ENCODE measurements around the gene ABLIM1. TPM values are rescaled to one million over a fixed set of nuclear protein-coding genes. Genes with fewer than 3 reads are reported as not detected.

The ABLIM1 gene
- total RNA-seq, 4 donors from 2014 or later, result 185 to 345 (median 304) TPM

DNA sequence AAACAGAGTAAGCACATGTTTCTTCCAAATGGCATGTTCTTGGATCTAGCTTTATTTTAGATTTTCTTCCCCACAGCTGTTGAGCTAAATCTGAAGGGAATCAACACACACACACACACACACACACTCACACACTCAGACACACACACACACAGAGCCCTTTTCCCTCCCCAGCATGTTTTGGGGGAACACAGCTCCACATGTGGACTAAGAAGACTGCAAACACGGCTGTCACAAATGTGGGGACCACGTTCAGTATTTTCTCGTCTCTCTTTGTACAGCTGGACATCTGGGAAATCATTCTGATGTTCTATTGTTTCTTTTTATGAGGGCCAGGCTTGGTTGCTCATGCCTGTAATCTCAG is 116.3 kb downstream of the ABLIM1 start:
- 67 to 85% methylated on average over 1 to 3 of the region's 3 CpGs for WGBS, 2 donors
- TF ChIP-seq, protein P1, sequence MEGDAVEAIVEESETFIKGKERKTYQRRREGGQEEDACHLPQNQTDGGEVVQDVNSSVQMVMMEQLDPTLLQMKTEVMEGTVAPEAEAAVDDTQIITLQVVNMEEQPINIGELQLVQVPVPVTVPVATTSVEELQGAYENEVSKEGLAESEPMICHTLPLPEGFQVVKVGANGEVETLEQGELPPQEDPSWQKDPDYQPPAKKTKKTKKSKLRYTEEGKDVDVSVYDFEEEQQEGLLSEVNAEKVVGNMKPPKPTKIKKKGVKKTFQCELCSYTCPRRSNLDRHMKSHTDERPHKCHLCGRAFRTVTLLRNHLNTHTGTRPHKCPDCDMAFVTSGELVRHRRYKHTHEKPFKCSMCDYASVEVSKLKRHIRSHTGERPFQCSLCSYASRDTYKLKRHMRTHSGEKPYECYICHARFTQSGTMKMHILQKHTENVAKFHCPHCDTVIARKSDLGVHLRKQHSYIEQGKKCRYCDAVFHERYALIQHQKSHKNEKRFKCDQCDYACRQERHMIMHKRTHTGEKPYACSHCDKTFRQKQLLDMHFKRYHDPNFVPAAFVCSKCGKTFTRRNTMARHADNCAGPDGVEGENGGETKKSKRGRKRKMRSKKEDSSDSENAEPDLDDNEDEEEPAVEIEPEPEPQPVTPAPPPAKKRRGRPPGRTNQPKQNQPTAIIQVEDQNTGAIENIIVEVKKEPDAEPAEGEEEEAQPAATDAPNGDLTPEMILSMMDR (IDR thresholded peaks at IDR 0.05), result no peak
- TF ChIP-seq POLR2A (IDR thresholded peaks at IDR 0.05), result no peak
- intact Hi-C loops (cut with DNase I), result loop anchor here (10.0 kb wide), 1 partner anchor 227 kb away; no protein-coding TSS in a partner anchor
- no peaks in the 10 kb centered on the region for H3K27me3 ChIP-seq
- no peak for DNase-seq
- peaks cover 0 to 31% (median 0%) of the 10 kb centered on the region in 3 donors for H3K36me3 ChIP-seq
- H3K4me3 ChIP-seq, result no peak overlapping the region
- no peaks in the 10 kb centered on the region for H3K9me3 ChIP-seq
- peak overlapping the region; percentile 78 to 90 (median 86) for H3K27ac ChIP-seq
- H3K4me1 ChIP-seq, result peaks cover 47 to 96% (median 49%) of the 10 kb centered on the region in 3 donors

DNA sequence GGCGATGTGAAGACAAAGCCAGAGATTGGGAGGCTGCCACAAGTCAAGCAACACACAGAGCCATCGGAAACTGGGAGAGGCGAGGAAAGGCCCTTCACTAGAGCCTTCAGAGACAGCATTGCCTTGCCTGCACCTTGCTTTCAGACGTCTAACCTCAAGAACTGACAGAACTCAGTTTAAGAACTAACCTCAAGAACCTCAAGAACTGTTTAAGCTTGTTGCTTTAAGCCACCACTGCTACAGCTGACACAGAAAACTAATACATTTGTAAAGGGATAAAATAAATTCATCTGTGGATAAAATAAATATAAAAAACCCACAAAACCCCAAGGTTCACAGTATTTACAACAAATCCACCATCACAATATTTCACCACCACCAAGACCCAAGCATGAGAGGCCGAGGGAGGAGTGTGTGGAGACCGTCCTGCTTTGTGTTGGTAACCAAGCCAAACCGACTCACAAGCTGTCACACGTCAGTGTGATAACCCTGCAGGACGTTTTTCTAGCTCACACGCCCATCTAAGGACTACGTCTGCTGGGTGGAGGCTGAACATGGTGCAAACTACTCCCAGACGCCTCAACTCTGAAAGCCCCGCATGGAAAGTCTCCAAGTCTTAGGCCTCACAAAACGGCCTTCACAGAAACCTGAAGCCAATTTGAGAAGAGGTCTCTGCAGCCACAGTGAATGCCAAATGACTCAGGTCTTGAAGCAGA is 116.8 kb downstream of the ABLIM1 start:
- WGBS, 2 donors, result 38 to 40% methylated on average over 9 to 13 of the region's 14 CpGs
- DNase-seq, result no peak
- Histone ChIP-seq H3K27me3 (no peaks in the 10 kb centered on the region), H3K4me1 (peaks cover 47 to 90% (median 49%) of the 10 kb centered on the region in 3 donors), H3K36me3 (peaks cover 0 to 25% (median 0%) of the 10 kb centered on the region in 3 donors), H3K27ac (peak overlapping the region; percentile 78 to 90 (median 86)), H3K4me3 (no peak overlapping the region), H3K9me3 (no peaks in the 10 kb centered on the region)
- TF ChIP-seq POLR2A (IDR thresholded peaks at IDR 0.05), result no peak
- TF ChIP-seq, protein P1 (IDR thresholded peaks at IDR 0.05), result no peak
- intact Hi-C loops (cut with DNase I), result loop anchor here (10.0 kb wide), 1 partner anchor 226 kb away; no protein-coding TSS in a partner anchor

DNA sequence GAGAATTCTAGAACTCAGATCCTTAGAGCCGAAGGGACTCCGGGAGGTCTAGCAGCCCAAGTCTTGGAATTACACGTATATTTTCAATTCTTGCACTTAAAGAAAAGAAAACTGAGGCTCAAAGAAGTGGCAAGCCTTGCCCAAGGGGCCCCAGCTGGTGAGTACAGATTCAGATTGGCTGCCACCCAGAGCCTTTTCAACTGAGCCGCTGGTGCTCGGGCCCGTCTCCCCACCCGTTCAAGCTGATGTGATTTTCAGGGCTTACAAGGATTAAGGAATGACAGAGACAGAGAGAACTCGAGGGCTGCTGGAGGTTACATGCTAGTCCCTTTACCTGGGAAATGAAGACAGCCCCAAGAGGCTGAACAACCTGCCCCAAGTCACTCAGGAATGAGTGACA is 117.8 kb downstream of the ABLIM1 start:
- TF ChIP-seq, protein P1 (IDR thresholded peaks at IDR 0.05), result no peak
- TF ChIP-seq POLR2A (IDR thresholded peaks at IDR 0.05), result no peak
- peaks cover 0 to 21% (median 0%) of the 10 kb centered on the region in 3 donors for H3K36me3 ChIP-seq
- H3K9me3 ChIP-seq, result no peaks in the 10 kb centered on the region
- H3K27ac ChIP-seq, result peak overlapping the region; percentile 78 to 90 (median 86)
- WGBS, 2 donors, result 41% methylated on average over 3 to 8 of the region's 8 CpGs
- H3K4me3 ChIP-seq, result no peak overlapping the region
- intact Hi-C loops (cut with DNase I), result loop anchor here (10.0 kb wide), 1 partner anchor 225 kb away; no protein-coding TSS in a partner anchor
- peaks cover 41 to 80% (median 47%) of the 10 kb centered on the region in 3 donors for H3K4me1 ChIP-seq
- no peak for DNase-seq
- no peaks in the 10 kb centered on the region for H3K27me3 ChIP-seq

DNA sequence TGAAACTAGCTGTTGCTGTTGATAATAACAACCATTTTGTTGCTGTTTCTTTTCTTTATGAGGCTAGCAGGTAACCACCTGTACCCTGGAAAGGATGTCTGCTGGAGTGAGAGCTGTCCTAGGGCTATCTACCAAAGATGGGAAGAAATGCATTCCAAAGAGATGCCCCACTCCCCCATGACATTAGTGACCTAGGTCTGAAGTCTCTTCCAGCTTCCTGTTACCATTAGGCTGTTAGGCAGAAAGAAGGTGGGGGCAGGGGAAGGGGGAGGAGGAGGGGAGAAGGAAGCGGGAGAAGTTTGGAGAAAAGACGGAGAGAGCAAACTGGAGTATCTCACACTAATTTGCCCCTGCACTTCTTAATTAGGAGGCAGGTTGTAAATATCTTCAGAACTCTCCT is 118.5 kb downstream of the ABLIM1 start:
- H3K9me3 ChIP-seq, result no peaks in the 10 kb centered on the region
- H3K4me1 ChIP-seq, result peaks cover 38 to 80% (median 44%) of the 10 kb centered on the region in 3 donors
- H3K27me3 ChIP-seq, result no peaks in the 10 kb centered on the region
- DNase-seq, result no peak
- no peak overlapping the region for H3K4me3 ChIP-seq
- peaks cover 0 to 24% (median 0%) of the 10 kb centered on the region in 3 donors for H3K36me3 ChIP-seq
- WGBS, 2 donors, result 88 to 100% methylated on average over 2 of the region's 2 CpGs
- peak overlapping the region in 2 of 4 donors; percentile 87 to 90 for H3K27ac ChIP-seq
- TF ChIP-seq, protein P1 (IDR thresholded peaks at IDR 0.05), result no peak
- TF ChIP-seq POLR2A (IDR thresholded peaks at IDR 0.05), result no peak
- intact Hi-C loops (cut with DNase I), result loop anchor here (10.0 kb wide), 1 partner anchor 225 kb away; no protein-coding TSS in a partner anchor

DNA sequence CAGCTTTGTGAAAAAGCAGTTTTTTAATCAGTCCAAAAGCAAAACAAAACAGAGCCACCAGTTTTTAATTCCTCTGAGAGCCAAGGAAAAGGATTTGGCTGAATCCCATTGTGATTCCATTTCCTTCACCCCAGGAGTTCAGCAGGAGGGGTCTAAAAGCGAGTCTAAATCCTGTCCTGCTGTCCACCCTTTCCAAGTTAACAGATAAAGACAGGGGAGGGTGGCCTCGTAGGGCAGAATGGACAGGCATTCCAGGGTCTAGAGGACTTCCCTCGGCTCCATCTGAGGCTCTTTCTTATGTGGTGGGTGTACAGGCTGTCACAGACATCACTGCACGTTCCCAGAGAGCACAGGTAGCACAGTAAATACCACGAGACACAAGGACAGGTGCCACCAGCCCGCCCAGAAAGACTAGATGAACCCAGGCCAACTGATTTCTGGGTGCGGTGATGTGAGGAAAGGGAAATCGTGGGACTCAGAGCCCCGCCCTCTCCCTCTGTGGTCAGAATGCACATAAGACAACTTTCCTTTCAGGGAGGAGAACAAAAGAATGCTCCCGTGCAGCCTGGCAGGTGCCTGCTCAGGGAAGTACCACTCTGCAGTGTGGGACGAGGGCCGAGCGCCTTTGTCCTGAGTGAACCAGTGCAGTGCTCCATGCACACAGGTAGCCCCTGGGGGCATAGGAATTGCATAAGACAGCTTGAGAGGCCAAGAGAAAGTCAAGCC is 119.7 kb downstream of the ABLIM1 start:
- peak overlapping the region; percentile 56 to 90 (median 75) for H3K27ac ChIP-seq
- 26 to 50% methylated on average over 5 to 9 of the region's 13 CpGs for WGBS, 2 donors

More for the DNA sequence above, 119.7 kb downstream of the ABLIM1 start:
- Histone ChIP-seq H3K4me3 (no peak overlapping the region), H3K4me1 (peaks cover 30 to 68% (median 33%) of the 10 kb centered on the region in 3 donors), H3K36me3 (peaks cover 0 to 19% (median 0%) of the 10 kb centered on the region in 3 donors), H3K9me3 (no peaks in the 10 kb centered on the region), H3K27me3 (no peaks in the 10 kb centered on the region)
- TF ChIP-seq POLR2A (IDR thresholded peaks at IDR 0.05), result peak in 1 of 4 donors; percentile 59
- TF ChIP-seq, protein P1 (IDR thresholded peaks at IDR 0.05), result no peak
- no peak for DNase-seq
- intact Hi-C loops (cut with DNase I), result no loop called here
